NCI-H1417 treated with DMSO at 0.1 percent for 48 hours (cell line): ENCODE data around the gene CAPN5.

Source experiments
- DNase-seq: peaks from one replicate; lab custom pipeline; 2025; lab: John Stamatoyannopoulos, UW

Gene CAPN5

DNA sequence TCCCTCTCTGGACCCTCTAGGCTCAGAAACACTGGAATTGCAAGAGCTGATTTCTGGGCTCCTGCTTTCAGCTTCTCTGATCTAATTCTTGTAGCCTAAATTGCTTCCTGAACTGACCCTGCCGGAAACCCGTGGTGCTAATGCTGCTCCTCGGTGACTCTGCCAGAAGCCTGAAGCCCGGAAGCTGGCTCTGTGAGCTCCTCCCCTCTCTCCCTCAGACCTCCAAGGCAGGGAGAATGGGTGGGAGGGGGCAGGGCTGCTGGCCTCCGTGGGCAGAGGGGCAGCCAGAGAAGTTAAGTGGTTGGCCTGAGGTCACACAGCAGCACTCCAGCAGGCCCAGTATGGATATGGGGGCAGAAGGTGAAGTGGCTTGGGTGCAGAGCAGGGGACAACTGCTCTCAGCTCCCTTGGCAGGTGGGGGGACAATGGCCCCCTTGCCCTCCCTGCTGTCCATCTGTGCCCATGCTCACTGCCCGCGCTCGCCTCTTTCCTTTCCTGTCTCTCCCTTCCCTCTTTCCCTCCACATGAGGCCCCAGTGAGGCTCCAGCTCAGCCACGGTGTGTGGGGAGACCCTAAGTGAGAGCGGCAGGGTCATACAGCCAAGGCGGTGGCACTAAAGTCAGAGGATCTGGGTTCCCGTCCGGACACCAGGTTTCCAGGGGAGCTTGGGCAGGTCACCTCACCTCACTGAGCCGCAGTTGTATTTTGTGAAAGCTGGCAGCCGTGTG, 16.2 kb downstream of the CAPN5 start:
- no peak for DNase-seq

DNA sequence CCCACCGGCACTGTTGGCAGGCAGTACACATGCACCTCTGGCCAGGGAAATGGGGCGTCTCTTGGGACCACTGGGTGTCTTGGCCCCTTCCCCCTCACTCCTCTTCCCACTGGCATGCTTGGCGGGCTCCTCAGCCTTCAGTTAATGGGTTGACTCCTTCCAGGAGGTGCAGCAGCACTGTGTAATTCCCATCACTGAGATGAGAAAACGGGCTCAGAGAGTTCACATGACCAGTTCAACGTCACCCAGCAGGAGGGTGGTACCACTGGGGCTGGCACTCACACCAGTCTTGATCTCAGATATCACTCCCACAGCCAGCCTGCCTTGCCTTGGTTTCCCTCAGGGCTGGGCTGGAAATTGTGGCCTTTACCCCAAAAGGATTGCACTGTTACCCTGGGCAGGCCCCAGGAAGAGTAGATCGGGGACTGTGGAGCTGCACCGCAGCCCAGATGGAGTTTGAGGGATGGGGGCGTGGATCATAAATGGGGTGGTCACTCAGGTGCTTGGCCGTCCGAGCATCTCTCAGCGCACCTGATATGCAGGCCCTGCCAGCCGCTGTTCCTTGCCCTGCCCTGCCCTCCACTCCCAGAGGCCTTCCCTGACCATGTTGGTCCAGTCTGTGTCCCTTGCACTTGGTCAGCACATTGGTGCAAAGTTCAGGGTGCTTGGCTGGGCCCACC, 16.9 kb downstream of the CAPN5 start:
- no peak for DNase-seq

GRCh38 chr11:77084581-77085191, 17.9 kb downstream of the CAPN5 start:
- no peak for DNase-seq

DNA sequence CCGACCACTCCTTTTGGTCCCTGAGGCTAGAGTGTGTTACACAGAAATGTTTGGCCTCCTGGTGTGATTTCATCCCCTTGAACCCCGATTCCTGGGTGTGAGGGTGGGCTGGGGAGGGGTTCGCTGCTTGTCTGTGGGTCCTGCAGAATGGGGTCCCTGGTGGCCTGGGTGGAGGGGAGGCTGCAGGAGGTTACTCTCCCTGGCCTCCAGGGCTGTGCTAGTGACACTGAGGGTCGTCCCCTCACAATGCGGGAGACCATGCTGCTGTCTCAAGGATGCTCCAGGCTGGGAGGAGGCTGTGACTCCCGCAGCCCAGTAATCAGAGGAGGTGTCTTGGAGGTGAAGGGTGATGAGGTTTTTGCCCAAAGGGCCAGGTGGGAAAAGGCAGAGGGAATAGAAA, 18.9 kb downstream of the CAPN5 start:
- DNase-seq: no peak

DNA sequence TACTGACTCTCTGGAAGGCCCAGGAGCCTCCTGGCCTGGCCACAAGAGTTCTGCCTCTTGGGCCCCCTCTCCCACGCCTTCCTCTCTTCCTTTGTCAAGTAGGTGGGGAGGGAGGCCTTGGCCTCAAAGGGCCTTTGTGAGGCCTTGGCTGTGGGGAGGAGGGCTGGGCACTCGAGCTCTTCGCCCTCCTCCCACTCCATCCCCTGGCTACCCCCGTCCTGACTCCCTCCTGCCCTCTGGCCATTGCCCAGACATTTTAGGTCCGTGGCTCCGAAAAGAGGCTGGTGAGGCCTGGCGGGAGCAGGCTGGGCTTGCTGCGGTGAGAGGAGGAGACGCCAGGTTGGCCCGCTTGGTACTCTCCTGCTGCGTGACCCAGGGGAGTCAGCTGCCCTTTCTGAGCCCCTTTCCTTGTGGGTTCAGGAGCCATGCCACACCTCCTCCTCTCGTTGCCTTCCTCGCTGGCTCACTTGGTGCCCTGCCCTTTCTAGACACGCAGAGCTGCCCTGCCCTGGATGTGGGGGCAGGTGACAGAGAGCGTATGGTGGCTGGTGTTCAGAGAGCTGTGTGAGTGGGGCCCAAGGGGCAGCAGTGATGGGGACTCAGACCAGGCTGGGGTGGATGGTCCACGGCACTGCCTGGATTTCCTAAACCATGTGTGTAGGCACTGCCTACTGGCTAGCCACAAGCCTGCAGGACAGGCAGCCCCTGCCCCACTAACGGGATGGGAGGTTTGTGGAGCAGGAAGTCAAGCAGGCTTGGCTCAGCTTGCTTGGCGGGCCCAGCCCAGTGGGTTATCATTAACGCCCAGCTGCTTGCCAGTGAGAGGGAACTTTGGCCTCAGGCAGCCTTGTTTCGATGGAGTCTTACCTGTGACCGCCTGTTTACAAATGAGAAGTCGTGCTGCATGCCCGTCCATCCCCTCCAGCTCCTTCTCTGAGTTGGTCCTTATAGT, 20.0 kb downstream of the CAPN5 start:
- DNase-seq: no peak

GRCh38 chr11:77087723-77088225, 21.0 kb downstream of the CAPN5 start:
- DNase-seq: no peak

GRCh38 chr11:77088236-77089003, 21.6 kb downstream of the CAPN5 start:
- no peak for DNase-seq

GRCh38 chr11:77089004-77089545, 22.3 kb downstream of the CAPN5 start:
- no peak for DNase-seq

DNA sequence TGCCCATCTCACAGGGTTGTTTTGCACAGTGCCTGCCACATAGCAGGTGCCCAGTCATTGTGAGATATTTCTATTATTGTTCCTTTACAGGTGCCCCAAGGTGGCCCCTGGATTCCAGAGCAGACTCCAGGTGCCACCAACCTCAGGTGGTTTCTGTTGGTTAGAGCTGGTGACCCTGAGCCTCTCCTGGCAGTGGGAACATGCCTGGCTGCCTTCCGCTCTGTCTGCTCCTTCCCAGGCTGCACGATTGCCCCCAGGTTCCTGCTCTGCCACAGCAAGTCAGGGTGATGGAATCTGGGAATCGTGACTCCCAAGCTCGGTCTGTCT, 23.2 kb downstream of the CAPN5 start:
- no peak for DNase-seq

DNA sequence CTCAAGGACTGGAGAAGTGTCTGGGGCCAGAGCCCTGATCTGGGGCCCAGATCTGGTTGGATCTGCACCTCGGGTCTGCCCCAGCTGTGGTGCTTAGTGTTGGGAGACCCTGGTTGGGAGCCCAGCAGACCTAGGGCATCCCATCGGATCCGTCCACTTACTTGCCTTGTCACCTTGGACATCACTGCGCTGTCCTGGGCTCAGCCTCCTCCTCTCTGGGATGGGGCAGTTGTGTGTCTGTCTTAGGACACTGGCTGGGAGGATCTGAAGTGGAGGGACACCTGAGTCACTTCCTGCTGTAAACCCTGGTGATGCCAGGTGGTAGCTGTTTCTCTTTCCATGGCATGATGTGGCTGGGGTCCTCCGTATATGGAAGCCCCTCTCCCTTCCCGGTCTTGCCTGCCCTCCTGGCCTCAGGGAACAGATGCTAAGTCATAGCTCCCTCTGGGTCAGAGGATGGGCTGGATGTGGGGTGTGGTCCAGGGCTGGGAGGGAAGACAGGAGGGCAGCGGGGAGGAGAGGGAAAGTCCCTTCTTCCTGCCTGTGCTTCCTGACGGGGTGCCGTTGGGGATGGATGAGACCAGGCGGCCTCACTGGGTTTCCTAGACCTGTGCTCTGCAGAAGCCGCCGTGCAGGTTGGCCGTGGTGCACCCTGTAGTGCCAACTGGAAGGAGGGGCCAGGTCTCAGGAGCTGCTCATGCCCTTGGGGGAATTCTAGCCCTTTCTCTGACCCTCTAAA, 23.8 kb downstream of the CAPN5 start:
- DNase-seq: no peak

DNA sequence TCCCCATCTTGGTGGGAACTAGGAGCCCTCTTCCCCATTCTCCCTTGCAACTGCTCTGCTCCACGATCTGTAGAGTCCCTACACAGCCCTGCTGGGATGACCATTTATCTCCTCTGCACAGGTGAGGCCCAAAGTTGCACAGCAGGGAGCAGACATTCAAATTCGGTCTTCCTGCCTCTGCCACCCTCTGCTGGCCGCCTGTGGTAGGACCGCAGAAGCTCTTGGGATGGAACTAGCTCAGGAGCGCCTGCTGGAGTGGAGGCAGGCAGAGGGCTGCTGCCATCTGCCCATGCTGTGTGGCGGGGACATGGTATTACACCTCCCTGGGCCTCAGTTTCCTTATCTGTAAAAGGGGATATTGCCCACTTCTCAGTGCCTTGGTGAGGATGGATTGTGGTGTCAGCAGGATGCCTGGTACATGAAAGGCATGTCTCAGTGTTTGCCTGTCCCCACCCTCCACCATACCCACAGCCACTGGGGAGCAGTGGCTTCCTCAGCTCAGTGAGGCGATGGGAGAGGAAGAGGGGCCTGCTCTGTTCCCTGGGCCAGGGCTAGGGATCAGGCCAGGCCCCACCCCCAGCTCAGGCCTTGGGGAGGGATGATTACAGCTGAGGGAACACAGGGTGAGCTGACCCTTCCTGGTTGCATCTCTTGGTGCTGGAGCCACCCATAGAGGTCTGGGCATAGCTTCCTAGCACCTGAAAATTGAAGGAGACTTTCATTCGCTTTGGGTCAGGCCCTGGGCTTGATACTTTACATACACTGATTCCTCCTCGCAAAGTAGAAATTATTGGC, 24.6 kb downstream of the CAPN5 start:
- DNase-seq: peak; percentile 29

DNA sequence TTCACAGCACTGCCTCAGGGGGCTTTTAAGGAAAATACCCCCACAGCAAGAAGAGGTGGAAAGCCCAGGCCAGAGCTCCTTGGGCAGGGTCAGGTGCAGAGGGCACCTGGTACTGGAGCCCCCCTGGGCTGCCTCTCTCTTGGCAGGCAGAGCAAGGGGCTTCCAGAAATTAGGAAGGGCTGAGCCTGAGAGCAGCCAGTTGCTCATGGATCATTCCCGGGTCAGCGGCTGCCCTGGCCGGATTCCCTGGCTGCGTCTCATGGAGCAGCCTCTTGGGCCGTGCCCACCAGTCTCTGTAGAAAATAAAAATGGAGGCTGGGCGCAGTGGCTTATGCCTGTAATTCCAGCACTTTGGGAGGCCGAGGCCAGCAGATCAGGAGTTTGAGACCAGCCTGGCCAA, 25.6 kb downstream of the CAPN5 start:
- DNase-seq: no peak

- no peak for DNase-seq
Measured at GRCh38 chr11:77093056-77093891, 26.5 kb downstream of the CAPN5 start.

DNA sequence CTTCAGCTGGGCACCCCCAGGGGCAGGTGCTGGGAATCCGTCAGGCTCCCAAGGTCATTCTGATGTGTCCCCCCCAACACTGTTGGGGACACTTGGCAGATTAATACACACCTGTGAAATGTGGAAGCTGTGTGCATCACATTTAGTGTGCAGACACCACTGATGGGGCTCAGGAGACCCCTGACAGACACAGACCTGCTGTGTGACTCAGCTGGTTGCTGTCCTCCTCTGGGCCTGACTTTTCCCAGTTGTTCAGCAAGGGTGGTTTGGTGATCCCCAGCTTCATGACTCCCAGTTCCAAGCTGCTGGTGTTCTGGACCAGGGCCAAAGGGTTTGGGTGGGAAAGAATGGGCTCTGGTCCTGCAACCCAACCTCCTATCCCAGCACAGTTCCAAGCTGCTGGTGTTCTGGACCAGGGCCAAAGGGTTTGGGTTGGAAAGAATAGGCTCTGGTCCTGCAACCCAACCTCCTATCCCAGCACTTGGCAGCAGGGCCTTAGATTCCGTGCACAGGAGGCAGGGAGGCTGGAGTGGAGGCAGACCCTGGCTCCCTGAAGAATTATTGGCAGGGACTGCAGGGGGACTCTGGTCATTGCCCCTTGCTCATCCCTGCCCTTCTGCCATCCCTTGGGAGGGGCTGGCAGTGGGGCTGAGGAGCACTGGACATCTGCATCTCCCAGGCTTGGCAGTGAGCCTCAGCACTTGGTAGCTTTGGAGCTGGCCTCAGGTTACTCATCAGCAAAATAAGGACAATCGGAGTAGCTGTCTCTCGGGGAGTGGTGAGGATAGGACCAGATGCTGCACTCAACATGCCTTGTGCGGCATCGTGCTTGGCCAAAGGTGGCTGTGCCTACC, 27.4 kb downstream of the CAPN5 start:
- no peak for DNase-seq

GRCh38 chr11:77094841-77095365, 28.1 kb downstream of the CAPN5 start:
- no peak for DNase-seq

DNA sequence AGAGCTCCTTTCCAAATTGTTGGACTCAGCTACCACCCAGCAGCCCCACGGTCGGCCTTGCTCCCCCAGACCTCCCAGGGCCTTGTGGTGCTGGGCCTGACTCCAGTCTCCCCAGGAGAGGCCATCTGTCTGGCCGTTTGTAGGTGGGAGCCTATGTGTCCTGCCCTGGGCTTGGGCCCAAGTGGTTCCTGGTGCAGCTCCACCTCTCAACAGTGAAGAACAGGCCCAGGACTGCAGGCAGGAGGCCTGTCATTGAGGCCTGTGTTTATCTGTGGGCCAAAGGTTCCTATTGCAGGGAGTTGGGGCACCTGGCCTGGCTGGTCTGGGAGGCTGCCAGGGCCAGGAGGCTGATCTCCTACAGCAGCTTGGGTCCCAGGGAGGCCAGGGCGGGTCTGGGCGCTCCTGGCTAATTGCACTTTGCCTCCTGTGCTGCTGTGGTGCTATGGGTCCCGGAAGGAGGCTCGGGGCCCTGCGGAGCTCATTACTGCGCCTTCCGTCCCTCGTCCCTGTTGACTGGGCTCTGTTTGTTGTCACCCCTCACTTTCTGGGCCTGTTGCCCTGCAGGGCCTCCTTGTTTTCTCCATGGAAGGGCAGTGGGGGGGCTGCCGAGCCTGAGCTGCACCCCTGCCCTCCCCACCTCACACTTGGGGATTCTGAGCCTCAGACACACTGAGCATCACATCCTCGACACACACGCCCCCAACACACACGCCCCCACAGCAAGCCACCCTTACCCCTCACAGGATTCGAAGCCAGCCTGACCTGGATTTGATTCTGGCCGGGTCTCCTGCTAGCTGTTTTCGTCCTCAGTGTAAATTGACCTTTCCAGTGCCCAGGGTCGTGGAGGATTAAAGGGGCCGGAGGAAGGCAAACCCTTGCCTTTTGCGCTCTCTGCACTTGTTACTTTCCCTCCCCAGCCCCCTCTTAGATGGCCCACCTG, 29.1 kb downstream of the CAPN5 start:
- no peak for DNase-seq
